Measurements from ENCODE around the gene GUCD1. TPM values are rescaled to one million over a fixed set of nuclear protein-coding genes. Genes with fewer than 3 reads are reported as not detected.
"Not testable (repeated sequence)": the region's sequence is repeated elsewhere in the genome, so short reads cannot be mapped to it uniquely, and the experiment has no call there.

GUCD1 gene
- total and polyA plus RNA-seq, 9 donors: 67.1 to 81.1 (median 72.5) TPM

DNA sequence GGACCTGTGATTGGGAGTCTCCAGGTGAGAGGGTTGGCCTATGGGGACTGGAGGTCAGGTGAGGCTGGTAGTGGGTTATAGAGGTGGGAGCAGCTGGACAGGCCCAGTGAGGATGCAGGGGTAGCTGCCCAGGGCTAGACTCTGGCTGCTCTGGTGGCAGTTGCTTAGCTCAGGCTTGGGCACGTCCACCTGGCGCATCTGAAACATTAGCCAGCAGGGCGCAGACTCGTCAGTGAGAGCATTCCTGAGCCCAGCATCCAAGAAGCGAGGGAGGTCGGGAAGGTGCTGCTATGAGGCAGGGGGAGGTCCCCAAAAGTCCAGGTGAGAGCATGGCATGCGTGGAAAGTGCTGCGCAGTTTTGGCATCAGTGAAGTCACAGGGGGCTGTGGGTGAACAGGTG lies 44.6 kb upstream of the GUCD1 start:
- Histone ChIP-seq H3K9me3 (replicated peaks; ENCODE audit: control insufficient read depth, low read depth, low read length) (no peaks in the 10 kb centered on the region), H3K27me3 (ENCODE audit: control insufficient read depth, insufficient read depth, low read length) (no peaks in the 10 kb centered on the region), H3K36me3 (ENCODE audit: control insufficient read depth, insufficient read depth, low read length) (no peaks in the 10 kb centered on the region), H3K27ac (ENCODE audit: low read length) (no peak overlapping the region), H3K4me3 (ENCODE audit: low read length) (no peak overlapping the region), H3K4me1 (ENCODE audit: control insufficient read depth, insufficient read depth, low read length) (peaks cover 4% of the 10 kb centered on the region)
- DNase-seq: no peak
- WGBS (ENCODE audit: insufficient coverage): 70% methylated on average over 8 of the region's 8 CpGs

- not testable (repeated sequence) for H3K36me3 ChIP-seq (ENCODE audit: control insufficient read depth, insufficient read depth, low read length); H3K4me3 ChIP-seq (ENCODE audit: low read length); DNase-seq; H3K27me3 ChIP-seq (ENCODE audit: control insufficient read depth, insufficient read depth, low read length); H3K27ac ChIP-seq (ENCODE audit: low read length); H3K9me3 ChIP-seq (replicated peaks; ENCODE audit: control insufficient read depth, low read depth, low read length)
- 76% methylated on average over 2 of the region's 9 CpGs for WGBS (ENCODE audit: insufficient coverage)
- peaks cover 12% of the 10 kb centered on the region for H3K4me1 ChIP-seq (ENCODE audit: control insufficient read depth, insufficient read depth, low read length)
Measured at GRCh38 chr22:24597076-24597475, 42.1 kb upstream of the GUCD1 start.

- H3K36me3 ChIP-seq (ENCODE audit: control insufficient read depth, insufficient read depth, low read length): no peaks in the 10 kb centered on the region
- DNase-seq: no peak
Measured at GRCh38 chr22:24595863-24596262, 40.9 kb upstream of the GUCD1 start.

DNA sequence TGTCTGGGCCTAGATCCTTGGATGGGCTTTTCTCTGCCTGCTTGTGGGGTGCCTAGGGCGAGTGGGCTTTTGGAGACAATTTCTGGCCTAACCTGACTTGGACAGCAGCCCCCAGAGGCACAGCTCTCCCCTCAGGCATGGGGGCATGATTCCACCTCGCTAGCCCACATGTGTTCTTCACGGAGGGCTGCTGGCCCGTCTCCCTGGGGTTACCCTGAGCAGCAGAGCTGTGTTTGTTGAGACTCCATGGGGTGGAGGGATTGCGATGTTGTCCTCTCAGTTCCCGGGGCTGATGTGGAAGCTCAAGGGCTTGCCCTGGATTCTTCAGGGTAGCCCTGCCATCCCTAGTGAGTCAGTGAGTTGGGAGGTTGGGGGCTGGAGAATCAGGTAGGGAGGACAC lies 40.3 kb upstream of the GUCD1 start:
- Histone ChIP-seq H3K4me1 (ENCODE audit: control insufficient read depth, insufficient read depth, low read length) (peaks cover 11% of the 10 kb centered on the region), H3K27me3 (ENCODE audit: control insufficient read depth, insufficient read depth, low read length) (no peaks in the 10 kb centered on the region), H3K9me3 (replicated peaks; ENCODE audit: control insufficient read depth, low read depth, low read length) (no peaks in the 10 kb centered on the region), H3K36me3 (ENCODE audit: control insufficient read depth, insufficient read depth, low read length) (no peaks in the 10 kb centered on the region), H3K27ac (ENCODE audit: low read length) (no peak overlapping the region), H3K4me3 (ENCODE audit: low read length) (no peak overlapping the region)
- 84% methylated on average over 6 of the region's 6 CpGs for WGBS (ENCODE audit: insufficient coverage)
- no peak for DNase-seq

More at GRCh38 chr22:24595863-24596262, 40.9 kb upstream of the GUCD1 start:
- no peaks in the 10 kb centered on the region for H3K9me3 ChIP-seq (replicated peaks; ENCODE audit: control insufficient read depth, low read depth, low read length)
- WGBS (ENCODE audit: insufficient coverage): 96% methylated on average over 4 of the region's 4 CpGs
- H3K27me3 ChIP-seq (ENCODE audit: control insufficient read depth, insufficient read depth, low read length): no peaks in the 10 kb centered on the region
- H3K4me3 ChIP-seq (ENCODE audit: low read length): no peak overlapping the region
- H3K27ac ChIP-seq (ENCODE audit: low read length): no peak overlapping the region
- peaks cover 11% of the 10 kb centered on the region for H3K4me1 ChIP-seq (ENCODE audit: control insufficient read depth, insufficient read depth, low read length)

DNA sequence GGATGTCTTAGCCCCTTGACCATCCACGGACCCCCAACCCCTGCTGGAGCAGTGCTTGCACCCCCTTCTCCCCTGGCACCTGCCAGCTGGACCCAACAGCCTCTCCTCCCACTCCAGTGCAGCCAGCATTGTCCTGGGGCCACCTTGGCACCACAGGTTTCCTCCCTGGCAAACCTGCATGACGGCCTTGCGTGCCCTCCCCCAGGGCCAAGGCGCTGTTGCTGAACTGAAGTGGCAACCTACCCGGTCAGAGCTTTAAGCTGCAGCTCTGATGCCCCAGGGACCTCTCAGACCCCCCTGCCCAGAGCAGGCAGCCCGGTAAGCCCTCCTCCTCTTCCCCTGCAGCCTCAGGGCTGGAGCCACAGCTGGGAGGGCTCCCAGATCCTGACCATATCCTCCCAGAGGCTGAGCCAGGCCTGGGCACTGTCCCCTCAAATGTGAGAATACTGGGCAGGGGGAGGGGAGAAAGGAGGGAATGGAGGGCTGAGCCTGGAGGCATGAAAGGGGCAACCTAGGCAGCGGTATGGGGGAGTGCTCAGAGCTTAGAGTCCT lies 39.7 kb upstream of the GUCD1 start:
- Histone ChIP-seq H3K27me3 (ENCODE audit: control insufficient read depth, insufficient read depth, low read length) (no peaks in the 10 kb centered on the region), H3K4me1 (ENCODE audit: control insufficient read depth, insufficient read depth, low read length) (peaks cover 11% of the 10 kb centered on the region), H3K27ac (ENCODE audit: low read length) (no peak overlapping the region), H3K36me3 (ENCODE audit: control insufficient read depth, insufficient read depth, low read length) (peaks cover under 1% of the 10 kb centered on the region), H3K4me3 (ENCODE audit: low read length) (no peak overlapping the region), H3K9me3 (replicated peaks; ENCODE audit: control insufficient read depth, low read depth, low read length) (no peaks in the 10 kb centered on the region)
- 74% methylated on average over 3 of the region's 7 CpGs for WGBS (ENCODE audit: insufficient coverage)
- peak; percentile 36 for DNase-seq

DNA sequence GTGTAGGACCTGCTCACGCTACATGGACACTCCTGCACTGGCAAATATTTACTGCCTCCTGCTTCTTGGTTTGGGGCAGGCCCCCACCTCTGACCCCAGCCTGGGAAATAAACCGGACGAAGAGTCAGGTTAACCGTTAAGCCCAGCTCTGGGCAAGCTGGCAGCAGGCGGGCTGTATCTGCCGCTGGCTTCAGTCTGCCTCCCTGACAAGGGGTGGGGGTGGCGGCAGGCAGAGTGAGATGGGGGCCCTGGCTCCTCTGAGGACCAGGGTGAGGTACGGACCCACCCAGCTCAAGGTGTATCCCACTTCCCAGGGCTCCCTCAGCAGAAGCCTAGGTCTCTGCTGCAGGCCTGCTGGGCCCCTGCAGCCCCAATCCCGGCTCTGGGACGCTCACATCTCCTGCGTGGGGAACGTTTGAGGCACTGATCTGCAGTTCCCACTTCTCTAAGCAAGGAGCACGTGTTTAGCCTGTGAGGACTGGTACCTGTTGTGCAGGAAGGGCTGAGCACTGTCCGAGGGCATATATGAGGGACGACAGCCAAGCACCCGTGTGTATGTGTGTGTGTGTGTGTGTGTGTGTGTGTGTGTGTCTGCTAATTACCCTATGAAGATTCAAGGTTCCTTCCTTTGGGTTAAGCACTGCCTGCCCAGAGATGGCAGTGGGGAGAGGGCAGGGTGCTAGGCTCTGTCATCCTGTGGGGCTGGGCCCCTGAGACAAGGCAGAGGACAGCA lies 39.1 kb upstream of the GUCD1 start:
- Histone ChIP-seq H3K9me3 (replicated peaks; ENCODE audit: control insufficient read depth, low read depth, low read length) (no peaks in the 10 kb centered on the region), H3K4me3 (ENCODE audit: low read length) (no peak overlapping the region), H3K27ac (ENCODE audit: low read length) (no peak overlapping the region), H3K36me3 (ENCODE audit: control insufficient read depth, insufficient read depth, low read length) (peaks cover 7% of the 10 kb centered on the region), H3K4me1 (ENCODE audit: control insufficient read depth, insufficient read depth, low read length) (peaks cover 11% of the 10 kb centered on the region), H3K27me3 (ENCODE audit: control insufficient read depth, insufficient read depth, low read length) (no peaks in the 10 kb centered on the region)
- no peak for DNase-seq
- 48% methylated on average over 12 of the region's 16 CpGs for WGBS (ENCODE audit: insufficient coverage)

DNA sequence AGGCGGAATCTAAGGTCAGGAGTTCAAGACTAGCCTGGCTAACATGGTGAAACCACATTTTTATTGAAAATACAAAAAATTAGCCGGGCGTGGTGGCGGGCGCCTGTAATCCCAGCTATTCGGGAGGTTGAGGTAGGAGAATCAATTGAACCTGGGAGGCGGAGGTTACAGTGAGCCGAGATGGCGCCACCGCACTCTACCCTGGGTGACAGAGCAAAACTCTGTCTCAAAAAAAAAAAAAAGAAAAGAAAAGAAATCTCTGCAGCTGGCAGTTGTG lies 38.6 kb upstream of the GUCD1 start:
- Histone ChIP-seq H3K36me3 (ENCODE audit: control insufficient read depth, insufficient read depth, low read length) (peaks cover 12% of the 10 kb centered on the region), H3K4me1 (ENCODE audit: control insufficient read depth, insufficient read depth, low read length) (peaks cover 11% of the 10 kb centered on the region), H3K27ac (ENCODE audit: low read length) (peak overlapping the region; percentile 72)
- not testable (repeated sequence) for DNase-seq; H3K4me3 ChIP-seq (ENCODE audit: low read length); H3K9me3 ChIP-seq (replicated peaks; ENCODE audit: control insufficient read depth, low read depth, low read length); H3K27me3 ChIP-seq (ENCODE audit: control insufficient read depth, insufficient read depth, low read length)
- 82% methylated on average over 4 of the region's 10 CpGs for WGBS (ENCODE audit: insufficient coverage)

- DNase-seq: peak; percentile 93
- under 1% methylated on average over 65 of the region's 72 CpGs for WGBS (ENCODE audit: insufficient coverage)
- no peaks in the 10 kb centered on the region for H3K9me3 ChIP-seq (replicated peaks; ENCODE audit: control insufficient read depth, low read depth, low read length)
- peaks cover 16% of the 10 kb centered on the region for H3K36me3 ChIP-seq (ENCODE audit: control insufficient read depth, insufficient read depth, low read length)
- H3K27ac ChIP-seq (ENCODE audit: low read length): peak within 1 kb of the TSS; percentile 72
- H3K4me3 ChIP-seq (ENCODE audit: low read length): peak within 1 kb of the TSS; percentile 54
- no peaks in the 10 kb centered on the region for H3K27me3 ChIP-seq (ENCODE audit: control insufficient read depth, insufficient read depth, low read length)
- peaks cover 11% of the 10 kb centered on the region for H3K4me1 ChIP-seq (ENCODE audit: control insufficient read depth, insufficient read depth, low read length)
Measured at GRCh38 chr22:24592851-24593558, 38.1 kb upstream of the GUCD1 start, which contains the start of gene LRRC75B. Gene LRRC75B, minus strand, starts transcription at chr22:24593073. Its CDS starts 34 bp downstream, at chr22:24593039.

GRCh38 chr22:24592058-24592850 lies 37.3 kb upstream of the GUCD1 start:
- WGBS (ENCODE audit: insufficient coverage): 4% methylated on average over 31 of the region's 33 CpGs
- no peaks in the 10 kb centered on the region for H3K9me3 ChIP-seq (replicated peaks; ENCODE audit: control insufficient read depth, low read depth, low read length)
- peak overlapping the region; percentile 29 for H3K27ac ChIP-seq (ENCODE audit: low read length)
- H3K4me1 ChIP-seq (ENCODE audit: control insufficient read depth, insufficient read depth, low read length): peaks cover 11% of the 10 kb centered on the region
- peak overlapping the region; percentile 54 for H3K4me3 ChIP-seq (ENCODE audit: low read length)
- peak; percentile 45 for DNase-seq
- no peaks in the 10 kb centered on the region for H3K27me3 ChIP-seq (ENCODE audit: control insufficient read depth, insufficient read depth, low read length)
- peaks cover 24% of the 10 kb centered on the region for H3K36me3 ChIP-seq (ENCODE audit: control insufficient read depth, insufficient read depth, low read length)

Data from muscle of leg (tissue), 11 donors.